PFSK-1 (cell line): Measurements from ENCODE around the gene PTPRN2.

ENCODE experiments used
- FOXP2 ChIP-seq: optimal IDR thresholded peaks from 2 replicates; pipeline ENCODE3; 2011; ENCODE audit warnings: borderline replicate concordance, control low read depth, inconsistent platforms; ENCODE audit not compliant: insufficient read depth; ENCODE audit errors: extremely low read length, extremely low read depth
- POLR2AphosphoS5 ChIP-seq: IDR thresholded peaks from 2 replicates; pipeline ENCODE4 v1.6.1; 2012; ENCODE audit warnings: low read depth, mild to moderate bottlenecking, control low read depth, low read length, moderate library complexity
- SIN3A ChIP-seq: IDR thresholded peaks from 2 replicates; pipeline ENCODE4 v1.6.1; 2012; ENCODE audit warnings: mild to moderate bottlenecking, low read length, moderate library complexity, borderline replicate concordance; ENCODE audit not compliant: insufficient read depth
- TAF1 ChIP-seq: IDR thresholded peaks from 2 replicates; pipeline ENCODE4 v1.6.1; 2012; ENCODE audit warnings: low read length, control low read depth, borderline replicate concordance; ENCODE audit not compliant: insufficient read depth
- TF ChIP-seq, protein P1 (sequence below), 2 experiments: IDR thresholded peaks; 2 replicates each; pipeline versions ENCODE4 v1.6.1 to v1.8.0; 2011 to 2012; ENCODE audit warnings: low read depth in 2 of 2, low read length in 2 of 2, control low read depth in 1 of 2, inconsistent platforms in 1 of 2, mild to moderate bottlenecking in 1 of 2, moderate library complexity in 1 of 2; ENCODE audit not compliant: insufficient read depth in 1 of 2

DNA sequence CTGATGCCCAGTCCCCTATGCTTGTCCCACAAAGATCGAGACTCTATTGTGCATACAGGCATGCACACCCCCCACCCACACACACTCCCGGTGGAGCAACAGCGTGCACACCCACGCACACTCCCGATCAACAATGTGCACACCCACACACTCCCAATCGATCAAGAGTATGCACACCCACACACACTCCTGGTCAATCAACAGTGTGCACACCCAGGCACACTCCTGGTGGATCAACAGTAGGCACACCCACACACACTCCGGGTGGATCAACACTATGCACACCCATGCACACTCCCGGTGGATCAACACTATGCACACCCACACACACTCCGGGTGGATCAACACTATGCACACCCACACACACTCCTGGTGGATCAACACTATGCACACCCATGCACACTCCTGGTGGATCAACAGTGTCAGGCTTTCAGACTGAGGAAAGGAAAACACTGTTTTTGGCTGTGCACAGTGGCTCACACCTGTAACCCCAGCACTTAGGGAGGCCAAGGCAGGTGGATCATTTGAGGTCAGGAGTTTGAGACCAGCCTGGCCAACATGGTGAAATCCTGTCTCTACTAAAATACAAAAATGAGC lies 118.8 kb downstream of the PTPRN2 start:
- TF ChIP-seq POLR2AphosphoS5 = no peak
- TF ChIP-seq SIN3A = no peak
- TF ChIP-seq, protein P1, sequence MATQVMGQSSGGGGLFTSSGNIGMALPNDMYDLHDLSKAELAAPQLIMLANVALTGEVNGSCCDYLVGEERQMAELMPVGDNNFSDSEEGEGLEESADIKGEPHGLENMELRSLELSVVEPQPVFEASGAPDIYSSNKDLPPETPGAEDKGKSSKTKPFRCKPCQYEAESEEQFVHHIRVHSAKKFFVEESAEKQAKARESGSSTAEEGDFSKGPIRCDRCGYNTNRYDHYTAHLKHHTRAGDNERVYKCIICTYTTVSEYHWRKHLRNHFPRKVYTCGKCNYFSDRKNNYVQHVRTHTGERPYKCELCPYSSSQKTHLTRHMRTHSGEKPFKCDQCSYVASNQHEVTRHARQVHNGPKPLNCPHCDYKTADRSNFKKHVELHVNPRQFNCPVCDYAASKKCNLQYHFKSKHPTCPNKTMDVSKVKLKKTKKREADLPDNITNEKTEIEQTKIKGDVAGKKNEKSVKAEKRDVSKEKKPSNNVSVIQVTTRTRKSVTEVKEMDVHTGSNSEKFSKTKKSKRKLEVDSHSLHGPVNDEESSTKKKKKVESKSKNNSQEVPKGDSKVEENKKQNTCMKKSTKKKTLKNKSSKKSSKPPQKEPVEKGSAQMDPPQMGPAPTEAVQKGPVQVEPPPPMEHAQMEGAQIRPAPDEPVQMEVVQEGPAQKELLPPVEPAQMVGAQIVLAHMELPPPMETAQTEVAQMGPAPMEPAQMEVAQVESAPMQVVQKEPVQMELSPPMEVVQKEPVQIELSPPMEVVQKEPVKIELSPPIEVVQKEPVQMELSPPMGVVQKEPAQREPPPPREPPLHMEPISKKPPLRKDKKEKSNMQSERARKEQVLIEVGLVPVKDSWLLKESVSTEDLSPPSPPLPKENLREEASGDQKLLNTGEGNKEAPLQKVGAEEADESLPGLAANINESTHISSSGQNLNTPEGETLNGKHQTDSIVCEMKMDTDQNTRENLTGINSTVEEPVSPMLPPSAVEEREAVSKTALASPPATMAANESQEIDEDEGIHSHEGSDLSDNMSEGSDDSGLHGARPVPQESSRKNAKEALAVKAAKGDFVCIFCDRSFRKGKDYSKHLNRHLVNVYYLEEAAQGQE (IDR thresholded peaks at IDR 0.05; ENCODE audit: insufficient read depth in 1 of 2, low read depth in 2 of 2, low read length in 2 of 2) = no peak
- TF ChIP-seq TAF1 = no peak
- no peak for TF ChIP-seq FOXP2
